GM21723 (cell line): Measurements from ENCODE around the gene CPO.

Experiments used
- ATAC-seq: cut with Tn5 transposase; IDR thresholded peaks from one replicate; pipeline ENCODE4 v1.9.1; 2021; ENCODE audit warnings: mild to moderate bottlenecking, moderate library complexity; ENCODE audit not compliant: unreplicated experiment

The CPO gene

DNA sequence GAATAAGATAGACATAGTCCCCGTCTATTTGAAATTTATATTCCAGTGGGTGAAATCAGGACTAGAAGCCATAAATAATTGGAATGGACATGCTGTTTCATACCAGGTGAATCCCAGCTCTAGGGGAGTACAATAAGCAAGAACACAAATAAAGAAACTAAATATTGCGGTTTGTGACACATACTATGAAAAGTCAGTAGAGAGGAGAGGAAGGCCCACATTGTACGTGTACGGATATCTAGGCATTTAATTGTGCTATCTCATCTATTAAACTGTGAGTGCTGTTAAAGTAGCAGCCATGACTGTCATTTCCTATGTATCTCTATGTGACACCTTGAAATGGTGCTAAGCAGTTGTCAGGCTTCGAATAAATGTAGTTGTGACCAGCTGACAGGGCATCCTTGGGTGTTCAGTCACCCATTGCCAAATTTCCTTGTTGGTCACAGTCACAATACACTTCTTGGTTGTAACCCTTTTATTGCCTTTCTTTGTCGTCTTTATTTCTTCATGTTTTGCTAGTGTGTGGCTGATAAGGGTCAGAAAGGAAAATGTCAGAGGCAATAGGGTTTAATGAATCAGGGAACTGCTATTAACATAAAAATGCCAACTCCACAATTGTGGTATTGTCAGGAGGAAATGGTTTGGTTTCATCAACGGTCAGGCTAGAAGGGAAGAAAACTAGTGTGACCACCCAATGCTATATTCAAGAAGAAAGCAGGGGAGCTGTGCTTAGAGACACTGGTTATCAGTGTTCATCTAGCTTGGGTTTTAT lies 31.5 kb downstream of the CPO start:
- ATAC-seq: no peak

DNA sequence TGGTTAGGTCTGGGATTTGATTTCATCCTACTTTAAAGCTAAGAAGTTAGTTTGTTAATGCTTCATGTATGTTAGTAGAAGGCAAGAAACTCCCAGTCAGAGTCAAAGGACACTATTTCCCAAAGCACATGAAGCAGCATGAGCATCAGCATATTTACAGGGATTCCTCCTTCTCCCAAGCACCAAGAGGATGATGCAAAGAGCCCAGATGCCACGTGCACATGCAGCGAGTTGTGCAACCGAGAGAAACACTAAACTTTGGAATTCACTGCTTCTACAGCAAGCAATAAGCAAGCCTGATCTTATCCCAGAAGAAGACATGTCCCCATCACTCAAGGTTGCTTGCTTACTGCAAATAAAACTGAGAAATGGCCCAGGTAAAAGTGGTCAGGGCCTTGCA lies 32.5 kb downstream of the CPO start:
- ATAC-seq: no peak

DNA sequence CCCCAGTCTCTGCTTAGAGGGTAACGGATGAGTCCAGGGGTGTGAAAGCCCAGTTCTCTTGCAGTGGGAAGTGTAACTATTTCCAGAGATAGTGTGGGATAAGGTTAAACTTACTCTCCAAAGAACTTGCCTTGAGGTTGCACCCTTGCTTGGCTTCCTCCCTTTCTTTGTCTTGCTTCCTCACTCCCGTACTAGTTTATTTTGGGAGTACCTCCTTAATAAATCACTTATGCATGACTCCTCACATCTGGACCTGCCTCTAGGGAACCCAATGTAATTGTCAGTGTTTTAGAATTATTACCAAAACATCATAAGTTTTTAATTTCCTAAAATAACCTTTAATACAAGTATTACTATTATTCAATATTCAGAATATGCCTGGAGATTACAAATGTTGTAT lies 35.2 kb downstream of the CPO start:
- ATAC-seq: no peak

DNA sequence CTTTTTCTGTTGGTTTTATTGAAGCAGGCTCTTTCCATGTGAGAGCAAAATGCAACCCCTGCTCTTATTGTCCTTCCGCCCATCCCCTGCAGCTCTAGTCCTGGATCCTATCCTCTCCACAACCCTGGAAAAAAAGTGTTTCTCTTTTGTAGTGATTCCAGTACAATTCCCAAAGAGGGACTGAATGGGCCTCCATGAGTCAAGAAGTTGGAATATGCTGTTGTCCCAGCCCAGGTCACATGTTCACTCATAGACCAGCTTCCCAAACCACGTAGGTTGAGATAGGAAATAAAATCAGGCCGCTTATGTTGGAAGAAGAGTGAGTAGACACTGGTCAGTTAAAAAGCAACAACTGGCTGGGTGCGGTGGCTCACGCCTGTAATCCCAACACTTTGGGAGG lies 39.4 kb downstream of the CPO start:
- no peak for ATAC-seq

DNA sequence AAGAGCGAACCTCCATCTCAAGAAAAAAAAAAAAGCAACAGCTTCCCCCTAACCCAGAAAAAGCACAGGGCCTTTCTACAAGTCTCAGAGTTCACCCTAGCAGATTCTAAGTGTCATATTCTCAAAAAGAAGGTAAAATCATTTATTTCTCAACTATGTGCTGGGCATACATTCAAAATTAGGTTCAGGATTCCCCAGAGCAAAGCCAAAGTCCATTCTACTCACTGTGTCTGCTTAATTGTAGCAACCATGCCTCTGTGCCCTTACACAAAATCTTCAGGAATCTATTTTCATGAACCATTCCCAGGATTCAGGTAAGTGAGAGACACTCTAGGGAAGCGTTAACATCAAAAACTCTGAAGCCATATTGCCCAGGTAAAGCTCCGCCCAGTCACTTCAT lies 40.0 kb downstream of the CPO start:
- ATAC-seq: no peak

DNA sequence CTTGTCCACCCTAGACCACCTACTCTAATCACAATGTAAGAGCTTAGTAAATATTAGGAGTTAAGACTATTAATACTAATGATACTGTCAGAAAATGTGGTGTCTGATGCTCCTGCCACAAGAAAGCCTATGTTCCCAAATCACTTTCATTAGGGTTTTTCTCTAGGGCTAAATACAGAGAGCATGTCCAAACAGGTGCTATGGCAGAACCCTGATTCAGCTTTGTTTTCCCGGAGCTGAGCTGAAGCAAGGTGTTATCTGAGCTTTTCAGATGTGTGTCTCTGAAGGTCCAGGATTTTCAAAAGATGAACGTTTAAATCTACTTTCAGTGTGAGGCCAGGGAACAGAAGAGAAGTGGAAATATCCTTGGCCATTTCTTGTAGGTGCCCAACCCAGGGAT lies 40.6 kb downstream of the CPO start:
- no peak for ATAC-seq

DNA sequence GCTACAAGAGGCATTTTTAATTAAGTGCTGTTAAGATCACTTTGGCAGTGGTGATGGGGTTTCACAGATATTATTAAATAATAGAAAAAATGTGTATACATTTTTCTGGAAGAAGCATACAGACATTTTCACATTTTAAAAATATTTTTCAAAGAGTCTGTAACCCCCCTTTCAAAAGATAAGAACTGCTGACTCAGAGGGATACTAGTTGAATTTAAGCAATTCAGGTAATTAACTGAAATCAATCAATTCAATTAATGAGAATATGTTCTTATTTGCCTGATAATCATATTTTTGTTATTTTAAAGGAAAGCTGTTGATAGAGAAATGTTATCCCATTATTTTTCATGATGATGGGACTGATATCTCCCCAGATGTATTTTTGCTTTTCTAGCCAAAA lies 41.1 kb downstream of the CPO start:
- ATAC-seq: no peak

DNA sequence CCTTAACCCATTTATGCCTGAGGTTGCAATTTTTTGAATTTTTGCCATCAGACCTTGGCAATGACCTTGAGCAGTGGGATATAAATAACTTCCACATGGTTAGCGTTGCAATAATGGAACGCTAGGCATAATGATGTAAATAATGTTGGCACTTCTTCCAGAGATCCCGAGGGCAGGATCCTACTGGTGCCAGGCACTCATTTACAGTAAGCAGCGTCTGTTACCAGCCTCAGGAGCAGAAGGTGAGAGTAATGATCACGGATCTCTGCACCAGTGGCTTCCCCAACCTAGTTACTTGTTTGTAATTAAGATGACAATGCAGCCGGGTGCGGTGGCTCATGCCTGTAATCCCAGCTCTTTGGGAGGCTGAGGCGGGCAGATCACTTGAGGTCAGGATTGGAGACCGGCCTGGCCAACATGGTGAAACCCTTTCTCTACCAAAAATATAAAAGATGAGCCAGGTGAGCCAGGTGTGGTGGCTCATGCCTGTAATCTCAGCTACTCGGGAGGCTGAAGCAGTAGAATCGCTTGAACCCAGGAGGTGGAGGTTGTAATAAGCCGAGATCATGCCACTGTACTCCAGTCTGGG lies 41.9 kb downstream of the CPO start:
- ATAC-seq: no peak

DNA sequence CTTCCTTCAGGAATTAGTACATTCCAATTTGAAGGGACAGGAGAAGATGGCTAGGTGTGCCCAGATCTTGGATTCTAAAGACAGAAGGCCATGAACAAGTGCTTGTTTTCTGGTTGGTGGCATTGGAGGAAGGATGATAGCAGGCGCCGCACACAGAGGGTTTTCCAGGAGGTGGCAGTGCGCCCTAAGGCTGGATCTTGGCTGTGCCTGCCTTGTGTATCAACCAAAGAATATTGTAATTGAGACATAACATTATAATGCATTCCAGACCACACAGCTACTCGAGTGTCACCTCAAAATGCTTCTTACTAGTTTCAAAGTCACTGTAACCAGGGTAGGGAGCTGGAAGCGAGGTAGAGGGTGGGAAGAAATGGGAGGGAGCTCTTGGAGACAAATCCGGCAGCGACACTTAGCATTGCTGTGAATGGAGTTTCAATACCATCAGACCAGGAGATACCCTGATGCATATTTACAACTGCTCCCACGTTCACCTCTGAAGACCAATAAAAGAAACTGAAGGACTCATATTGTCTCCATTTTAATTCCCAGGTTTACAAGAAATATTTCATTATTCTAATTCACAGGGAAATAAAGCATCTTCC lies 42.5 kb downstream of the CPO start:
- no peak for ATAC-seq

DNA sequence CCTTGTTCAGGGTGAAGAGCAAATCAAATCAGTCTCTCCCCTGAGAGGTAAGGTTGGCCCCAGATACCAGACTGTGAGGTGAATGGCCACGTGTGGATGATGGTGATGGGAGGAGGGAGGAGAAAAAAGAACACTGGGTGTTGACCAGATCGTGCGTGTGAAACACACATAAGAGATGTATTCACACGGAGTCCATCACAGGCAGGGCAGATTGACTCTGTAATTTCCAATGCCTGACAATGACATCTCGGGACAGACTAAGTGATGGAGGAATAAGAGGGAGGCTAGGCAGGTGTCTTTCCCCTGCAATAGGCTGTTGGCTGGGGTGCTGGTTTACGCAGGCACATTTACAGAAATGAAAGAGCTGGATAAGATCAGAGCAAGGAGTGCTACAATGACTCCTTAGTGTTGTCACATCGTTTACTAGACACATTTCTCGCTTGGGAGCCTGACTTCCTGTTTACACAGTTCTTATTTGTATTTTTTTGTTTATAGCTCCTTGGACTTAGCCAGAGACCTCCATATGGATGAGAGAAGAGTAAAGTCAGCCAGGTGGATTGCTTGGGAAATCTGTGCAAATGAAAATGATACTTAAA lies 43.1 kb downstream of the CPO start:
- ATAC-seq: no peak

DNA sequence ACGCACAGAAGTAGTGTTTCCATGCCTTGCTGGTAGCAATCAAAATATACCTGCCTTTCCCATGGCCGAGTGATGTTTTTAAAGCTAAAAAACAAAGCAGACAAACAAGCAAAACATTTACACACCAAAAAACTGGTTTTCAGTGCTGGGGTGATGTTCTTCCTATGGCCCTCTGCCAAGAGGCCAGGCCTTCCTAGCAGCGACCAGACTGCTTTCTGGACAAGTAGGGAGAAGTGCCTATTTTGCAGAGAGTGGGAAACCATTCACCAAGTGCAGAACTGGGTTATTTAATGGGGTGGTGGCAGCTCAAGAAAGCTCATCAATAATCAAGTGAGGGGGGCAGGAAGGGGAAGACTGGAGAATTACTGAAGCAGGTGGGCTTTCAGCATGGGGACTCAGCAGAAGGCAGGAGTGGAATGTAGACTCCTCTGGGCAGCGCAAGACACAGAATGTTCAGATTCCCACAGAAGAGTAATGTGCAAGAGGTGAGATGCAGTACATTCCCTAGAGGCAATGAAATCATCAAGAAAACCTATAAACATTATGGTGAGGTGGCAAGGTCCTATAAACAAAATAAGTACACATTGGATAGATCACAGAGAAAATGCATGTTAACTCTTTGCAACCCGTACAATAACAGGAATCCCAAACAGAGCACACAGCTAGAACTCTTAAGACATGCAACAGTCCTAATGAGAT lies 44.0 kb downstream of the CPO start:
- no peak for ATAC-seq

DNA sequence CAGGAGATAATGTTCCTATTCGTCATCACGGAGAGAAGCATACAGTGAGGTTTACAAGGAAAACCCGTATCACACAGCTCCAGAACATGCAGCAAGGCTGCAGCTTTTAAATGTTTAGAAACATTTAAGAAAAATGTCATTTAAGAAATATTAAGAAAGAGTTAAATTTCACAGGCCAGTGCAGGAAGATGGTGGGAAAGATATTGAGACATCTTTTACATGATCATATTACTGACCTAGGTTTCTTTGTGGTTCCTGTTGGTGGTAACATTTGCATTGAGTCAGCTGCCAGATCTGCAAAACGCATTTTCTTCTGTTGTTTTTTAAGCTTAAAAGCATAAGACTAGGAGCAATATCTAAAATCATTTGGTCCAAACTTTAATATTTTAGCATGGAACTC lies 44.9 kb downstream of the CPO start:
- ATAC-seq: no peak

DNA sequence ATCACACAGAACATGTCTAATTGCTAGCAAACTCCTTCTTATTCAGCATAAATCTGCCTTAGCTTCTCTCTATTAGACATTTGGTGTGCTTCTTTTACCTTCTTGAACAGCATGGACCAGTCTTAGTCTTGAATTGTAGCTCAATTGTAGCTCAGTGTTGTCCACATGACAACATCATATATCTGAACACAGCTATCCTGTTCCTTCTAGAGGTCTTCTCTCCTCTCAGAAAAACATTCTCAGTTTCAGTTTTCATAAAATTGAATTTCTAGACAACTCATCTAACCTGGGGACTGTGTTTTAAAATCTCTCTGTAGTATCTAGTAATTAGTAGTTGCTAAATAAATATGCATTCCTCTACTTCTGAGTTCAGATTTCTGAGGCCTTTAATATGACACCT lies 47.6 kb downstream of the CPO start:
- ATAC-seq: no peak

DNA sequence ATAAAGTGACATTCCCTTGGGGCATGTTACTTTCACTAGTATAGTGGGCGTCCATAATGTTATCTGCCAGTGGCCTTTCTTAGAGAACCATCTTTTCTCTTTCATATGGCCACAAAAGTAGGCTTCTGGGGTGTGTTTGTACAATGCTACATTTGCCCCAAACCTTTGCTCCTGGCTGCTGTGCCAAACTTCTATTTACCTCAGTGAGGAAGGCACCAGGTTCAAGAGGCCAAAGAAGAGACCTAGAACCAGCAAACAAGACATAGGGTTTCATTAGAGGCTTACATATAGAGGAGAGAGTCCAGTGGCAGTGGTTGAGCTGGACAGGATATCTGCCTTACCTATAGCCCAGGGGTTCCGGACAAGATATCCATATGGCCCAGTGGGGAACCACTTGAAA lies 48.5 kb downstream of the CPO start:
- ATAC-seq: no peak

DNA sequence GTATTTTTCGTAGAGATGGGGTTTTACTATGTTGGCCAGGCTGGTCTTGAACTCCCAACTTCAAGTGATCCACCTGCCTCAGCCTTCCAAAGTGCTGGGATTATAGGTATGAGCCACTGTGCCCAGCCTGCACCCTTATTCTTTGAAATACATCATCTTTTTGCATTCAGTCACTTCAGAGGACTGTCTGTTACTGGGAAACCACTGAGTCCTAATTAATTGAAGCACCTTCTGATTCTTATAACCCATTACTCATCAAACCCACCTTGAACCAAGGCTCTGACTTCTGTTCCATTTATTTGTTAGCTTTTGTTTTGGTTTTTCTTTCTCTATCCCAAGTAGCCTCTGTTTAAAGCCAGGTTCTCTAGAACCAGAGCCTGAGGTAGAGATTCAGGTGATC lies 49.6 kb downstream of the CPO start:
- ATAC-seq: no peak

DNA sequence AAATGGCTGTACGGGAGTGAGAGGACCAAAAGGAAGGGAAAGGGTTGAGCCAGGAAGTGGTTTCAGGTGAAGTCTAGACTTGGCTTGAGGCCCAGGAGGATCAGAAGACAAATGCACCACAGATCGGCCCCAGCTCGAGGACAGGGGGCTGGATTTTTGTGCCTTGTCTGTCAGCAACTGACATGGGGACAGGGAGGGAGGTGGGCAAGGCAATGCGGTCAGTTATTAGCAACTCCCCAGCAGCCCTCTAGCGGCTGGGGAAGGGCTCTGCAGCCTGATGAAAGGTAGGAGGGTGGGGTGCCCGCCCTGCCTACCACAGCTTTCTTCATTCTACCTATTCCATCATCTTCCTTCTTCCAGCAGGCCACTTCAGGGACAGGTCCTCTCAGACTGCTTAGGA lies 50.0 kb downstream of the CPO start:
- peak; percentile 85 for ATAC-seq

DNA sequence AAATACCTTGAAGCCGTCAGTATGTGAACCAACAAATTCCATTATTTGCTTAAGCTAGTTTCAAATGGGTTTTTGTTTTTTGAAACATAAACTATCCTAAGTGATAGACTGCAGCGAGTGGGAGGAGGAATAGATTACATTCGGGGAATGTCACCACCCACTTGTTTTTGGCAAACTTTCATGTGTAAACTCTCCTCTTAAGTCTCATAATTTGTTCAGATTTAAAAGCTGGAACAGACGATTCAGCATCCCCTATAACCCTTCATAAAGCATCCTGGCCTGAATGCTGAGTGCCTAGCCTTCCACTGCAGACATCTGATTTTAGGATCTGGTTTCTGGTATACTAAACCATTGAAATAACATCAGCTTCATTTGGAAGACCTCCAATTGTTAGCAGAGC lies 51.0 kb downstream of the CPO start:
- no peak for ATAC-seq

DNA sequence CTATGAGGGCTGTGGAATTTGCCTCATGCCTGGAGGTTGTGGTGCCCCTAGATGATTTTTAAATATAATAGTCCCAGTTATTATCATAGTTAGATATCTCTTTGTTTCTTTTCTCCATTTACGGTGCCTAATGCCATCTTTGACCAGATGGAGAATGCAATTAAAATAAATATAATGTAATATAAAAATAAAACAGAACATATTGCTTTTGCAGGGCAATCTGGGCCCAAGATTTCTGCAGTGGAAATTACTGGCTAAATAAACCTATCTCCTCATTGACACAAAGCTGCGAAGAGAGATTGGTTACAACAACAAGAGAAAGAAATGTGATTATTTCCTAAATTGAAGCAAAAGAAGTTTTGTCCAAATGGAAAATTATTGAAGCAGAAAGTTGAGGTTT lies 51.8 kb downstream of the CPO start:
- ATAC-seq: no peak

DNA sequence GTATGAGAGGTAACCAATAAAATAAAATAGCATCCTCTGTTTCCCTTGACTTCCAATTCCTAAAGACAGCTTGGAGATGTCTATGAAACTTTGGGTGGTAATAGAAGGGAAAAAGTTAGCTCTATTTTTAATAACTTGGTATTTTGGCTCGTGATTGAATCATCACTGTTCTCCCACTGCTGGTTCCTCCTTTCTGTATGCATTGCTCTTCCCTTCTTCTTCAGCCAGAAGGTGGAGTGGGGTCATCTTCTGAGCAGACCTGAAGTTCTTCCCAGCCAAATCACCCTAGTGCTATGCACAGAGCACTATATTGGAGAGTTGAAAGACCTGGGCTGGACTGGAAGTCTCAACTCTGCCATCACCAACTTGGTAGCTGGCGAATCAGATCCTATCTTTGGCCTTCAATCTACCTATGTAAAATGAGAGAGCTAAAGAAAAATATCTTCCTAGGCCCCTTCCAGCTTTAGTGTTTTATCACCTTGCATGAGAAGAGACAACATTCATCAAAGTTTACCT lies 54.1 kb downstream of the CPO start:
- ATAC-seq: no peak

DNA sequence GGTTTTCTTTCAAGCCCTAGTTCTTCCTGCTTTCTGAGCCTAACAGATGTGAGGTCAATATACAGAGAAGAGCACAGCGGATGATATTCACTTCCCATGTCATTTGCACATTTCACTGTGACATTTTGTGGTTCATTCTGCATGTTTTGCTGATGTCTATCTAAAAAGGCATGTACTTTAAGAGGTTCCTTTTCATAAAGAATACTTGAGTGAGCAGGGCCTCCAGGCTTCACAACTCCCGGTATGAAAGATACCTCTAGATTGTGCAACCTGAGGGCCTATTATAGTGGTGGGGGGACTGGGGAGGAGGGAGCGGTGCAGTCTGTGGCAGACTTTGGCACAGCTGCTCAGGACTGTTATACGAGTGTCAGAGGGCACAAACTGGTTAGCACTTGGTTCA lies 54.6 kb downstream of the CPO start:
- ATAC-seq: no peak

DNA sequence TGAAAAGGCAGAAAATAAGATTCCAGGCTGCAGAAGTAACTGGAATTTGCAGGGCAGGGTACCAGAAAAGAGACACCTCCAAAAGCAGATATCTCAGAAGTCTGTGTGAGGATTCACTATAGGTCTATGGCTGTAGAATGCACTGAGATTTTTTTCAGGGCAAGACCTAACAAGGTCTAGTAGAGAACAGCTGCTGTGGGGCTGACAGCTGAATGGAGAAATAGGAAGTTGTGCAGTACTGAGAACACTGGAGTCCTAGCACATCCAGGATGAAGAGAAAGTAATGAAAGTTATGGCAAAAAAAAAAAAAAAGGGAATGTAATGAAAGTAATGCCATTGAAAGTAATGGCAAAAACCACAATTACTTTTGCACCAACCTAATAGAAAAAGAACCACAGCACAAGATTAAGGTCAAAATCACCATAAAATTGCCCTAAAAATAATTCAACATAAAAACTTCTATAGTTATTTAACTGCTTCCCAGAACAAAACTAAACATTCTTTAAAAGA lies 57.3 kb downstream of the CPO start:
- ATAC-seq: no peak
